NCI-H460 (cell line): Measurements from ENCODE around the gene AMIGO3. TPM values are rescaled to one million over a fixed set of nuclear protein-coding genes. Genes with fewer than 3 reads are reported as not detected.
A peak's percentile ranks its signal among the peaks of the same experiment; 100 is the strongest.

ENCODE experiments used
- DNase-seq: peaks from one replicate; pipeline ENCODE4 v3.0.0-alpha.2; 2016; ENCODE audit warnings: low read depth; ENCODE audit errors: extremely low read depth
- small RNA-seq, 2 experiments: library from RNA; depleted of rRNA; stranded (forward); fragments of <200 nt; gene quantifications; one replicate each; pipeline ENCODE3, GENCODE V24; 2014
- total RNA-seq: library from RNA; depleted of rRNA; stranded (reverse); fragments of >200 nt; shearing (Covaris generic); gene quantifications from 2 replicates; pipeline ENCODE4 v1.2.3, GENCODE V29; 2014; rRNA removed

Gene AMIGO3
- total RNA-seq, 1 experiment from 2014 or later = not detected

- peak; percentile 39 for DNase-seq
Observed at GRCh38 chr3:49671291-49672288, 47.9 kb downstream of the AMIGO3 start.

GRCh38 chr3:49670940-49671290, 48.6 kb downstream of the AMIGO3 start:
- no peak for DNase-seq

- no peak for DNase-seq
Observed at GRCh38 chr3:49669352-49669751, 50.1 kb downstream of the AMIGO3 start.

GRCh38 chr3:49668861-49669260, 50.6 kb downstream of the AMIGO3 start:
- DNase-seq = no peak

- DNase-seq = no peak
Observed at GRCh38 chr3:49668414-49668797, 51.1 kb downstream of the AMIGO3 start.

- DNase-seq = no peak
Observed at GRCh38 chr3:49667701-49668413, 51.6 kb downstream of the AMIGO3 start.

Small RNA genes lying within 50 kb of the gene (small RNA-seq; reads per million reads assigned to genes)
- 0 reads per million in 2 experiments for gene AMIGO3
- 0 to 0.04 reads per million in 2 experiments for gene COX6CP14

Other genes starting within 250 kb of the AMIGO3 start
- gene DAG1, start 249.4 kb downstream of the AMIGO3 start, total RNA-seq = 46.5 and 46.6 TPM in 2 replicates
- gene BSN, start 165.2 kb downstream of the AMIGO3 start, total RNA-seq = 0.05 and 0.12 TPM in 2 replicates
- 72.8 and 89.8 TPM in 2 replicates for gene APEH, start 45.3 kb downstream of the AMIGO3 start, total RNA-seq
- gene MST1, start 30.2 kb downstream of the AMIGO3 start, total RNA-seq = 3.2 and 4.0 TPM in 2 replicates
- 18.2 and 18.6 TPM in 2 replicates for gene RNF123, start 30.1 kb downstream of the AMIGO3 start, total RNA-seq
- 7.8 and 8.7 TPM in 2 replicates for gene GMPPB, start 4.3 kb upstream of the AMIGO3 start, total RNA-seq
- 13.3 and 13.4 TPM in 2 replicates for gene IP6K1, start 66.9 kb upstream of the AMIGO3 start, total RNA-seq
- not detected in 2 replicates for gene CDHR4, start 80.2 kb upstream of the AMIGO3 start, total RNA-seq
- 0.10 and 0.26 TPM in 2 replicates for gene INKA1, start 83.6 kb upstream of the AMIGO3 start, total RNA-seq
- gene UBA7, start 94.3 kb upstream of the AMIGO3 start, total RNA-seq = 1.4 and 2.2 TPM in 2 replicates
- gene TRAIP, start 136.9 kb upstream of the AMIGO3 start, total RNA-seq = 5.3 and 5.7 TPM in 2 replicates
- gene CAMKV, start 150.2 kb upstream of the AMIGO3 start, total RNA-seq = 0.26 TPM in 1 of 2 replicates, not detected in the other
- gene MST1R, start 184.2 kb upstream of the AMIGO3 start, total RNA-seq = 0.69 and 0.82 TPM in 2 replicates
- 8.9 and 10.8 TPM in 2 replicates for gene MON1A, start 210.1 kb upstream of the AMIGO3 start, total RNA-seq
- gene RBM6, start 220.5 kb upstream of the AMIGO3 start, total RNA-seq = 24.6 and 33.8 TPM in 2 replicates